Measurements from ENCODE around the gene SREK1.
"Not testable (repeated sequence)": the region's sequence is repeated elsewhere in the genome, so short reads cannot be mapped to it uniquely, and the experiment has no call there.

SREK1 gene

DNA sequence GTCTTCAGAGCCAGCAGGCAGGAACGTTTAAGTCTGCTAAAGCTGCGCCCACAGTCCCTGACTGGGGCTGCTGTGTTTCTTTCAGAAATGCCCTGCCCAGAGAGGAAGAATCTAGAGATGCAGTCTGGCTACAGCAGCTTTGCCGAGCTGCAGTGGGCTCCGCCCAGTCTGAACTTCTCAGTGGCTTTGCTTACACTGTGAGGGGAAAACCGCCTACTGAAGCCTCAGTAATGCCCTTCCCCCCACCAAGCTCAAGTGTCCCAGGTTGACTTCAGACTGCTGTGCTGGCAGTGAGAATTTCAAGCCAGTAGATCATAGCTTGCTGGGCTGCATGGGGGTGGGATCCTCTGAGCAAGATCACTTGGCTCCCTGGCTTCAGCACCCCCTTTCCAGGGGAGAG is 78.4 kb downstream of the SREK1 start:
- DNase-seq (ENCODE audit: low read depth in 2 of 2) = no peak

DNA sequence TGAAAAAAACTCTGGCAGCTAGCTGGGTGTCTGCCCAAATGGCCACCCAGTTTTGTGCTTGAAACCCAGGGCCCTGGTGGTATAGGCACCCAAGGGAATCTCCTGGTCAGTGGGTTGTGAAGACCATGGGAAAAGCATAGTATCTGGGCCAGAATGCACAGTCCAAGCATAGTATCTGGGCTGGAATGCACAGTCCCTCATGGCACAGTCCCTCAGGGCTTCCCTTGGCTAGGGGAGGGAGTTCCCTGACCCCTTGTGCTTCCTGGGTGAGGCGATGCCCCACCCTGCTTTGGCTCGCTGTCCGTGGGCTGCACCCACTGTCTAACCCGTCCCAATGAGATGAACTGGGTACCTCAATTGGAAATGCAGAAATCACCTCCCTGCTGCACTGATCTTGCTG is 78.8 kb downstream of the SREK1 start:
- not testable (repeated sequence) for DNase-seq (ENCODE audit: low read depth in 2 of 2)

DNA sequence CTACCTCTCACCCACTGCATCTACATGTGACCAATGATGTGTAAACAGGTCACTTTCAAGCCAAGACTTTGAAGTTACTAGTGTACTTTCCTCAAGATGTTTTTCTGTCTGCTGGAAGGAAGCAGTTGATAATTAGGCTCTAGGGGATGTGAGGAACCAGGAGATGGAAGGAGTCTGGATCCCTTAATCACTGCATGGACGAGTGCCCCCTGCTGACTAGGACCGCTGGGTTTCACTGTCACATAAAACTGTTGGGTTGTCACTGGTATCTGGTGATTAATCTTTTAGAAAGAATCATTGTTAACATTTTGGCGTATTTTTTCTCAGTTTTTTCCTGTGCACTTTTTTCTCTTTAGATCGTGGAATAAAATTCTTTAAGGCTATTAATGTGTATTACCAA is 79.5 kb downstream of the SREK1 start:
- DNase-seq (ENCODE audit: low read depth in 2 of 2) = no peak

DNA sequence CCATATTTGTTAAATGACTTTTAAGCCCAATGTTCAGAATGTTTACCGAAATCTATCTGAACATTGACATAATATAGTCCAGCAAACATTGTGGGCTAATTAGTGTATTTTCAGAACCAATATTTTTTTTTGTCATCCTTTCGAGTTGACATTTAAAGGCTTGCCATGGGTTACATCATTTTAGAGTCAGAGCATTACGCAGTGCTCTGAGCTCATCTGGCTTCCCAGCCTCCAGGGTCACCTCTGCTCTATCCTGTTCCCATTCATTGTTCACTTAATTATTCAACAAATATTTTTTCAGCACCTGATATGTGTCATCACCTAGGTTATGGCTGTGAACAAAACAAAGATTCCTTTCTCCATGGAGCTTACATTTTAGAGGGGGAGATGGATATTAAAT is 80.2 kb downstream of the SREK1 start:
- DNase-seq (ENCODE audit: low read depth in 2 of 2) = no peak

DNA sequence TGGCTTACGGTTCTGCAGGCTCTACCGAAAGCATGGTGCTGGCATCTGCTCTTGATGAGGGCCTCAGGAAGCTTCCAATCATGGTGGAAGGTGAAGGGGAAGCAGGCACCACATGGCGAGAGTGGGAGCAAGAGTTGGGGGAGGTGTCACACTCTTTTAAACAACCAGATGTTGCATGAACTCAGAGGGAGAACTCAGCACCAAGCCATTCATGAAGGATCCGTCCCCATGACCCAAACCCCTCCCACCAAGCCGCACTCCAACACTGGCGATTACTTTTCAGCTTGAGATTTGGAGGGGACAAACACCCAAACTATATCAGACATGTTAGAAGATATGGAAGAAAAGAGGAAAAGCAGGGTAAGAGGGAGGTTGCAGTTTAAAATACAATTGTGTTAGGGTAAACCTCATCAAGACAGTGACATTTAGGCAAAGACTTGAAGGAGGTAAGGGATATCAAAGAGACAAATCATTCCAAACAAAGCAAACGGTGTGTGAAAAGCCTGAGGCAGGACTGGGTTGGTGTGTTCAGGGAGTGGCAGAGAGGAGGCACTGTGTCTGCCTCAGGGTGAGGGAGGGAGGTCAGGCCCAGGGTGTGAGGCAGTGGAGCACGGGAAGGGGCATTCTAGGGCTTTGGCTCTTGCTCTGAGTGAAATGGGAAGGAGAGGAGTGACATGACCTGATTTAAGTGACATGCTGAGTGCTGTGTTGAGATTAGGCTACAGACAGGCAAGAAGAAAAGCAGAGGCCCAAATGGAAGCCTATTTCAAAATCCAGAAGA is 80.9 kb downstream of the SREK1 start:
- DNase-seq (ENCODE audit: low read depth in 2 of 2) = no peak

DNA sequence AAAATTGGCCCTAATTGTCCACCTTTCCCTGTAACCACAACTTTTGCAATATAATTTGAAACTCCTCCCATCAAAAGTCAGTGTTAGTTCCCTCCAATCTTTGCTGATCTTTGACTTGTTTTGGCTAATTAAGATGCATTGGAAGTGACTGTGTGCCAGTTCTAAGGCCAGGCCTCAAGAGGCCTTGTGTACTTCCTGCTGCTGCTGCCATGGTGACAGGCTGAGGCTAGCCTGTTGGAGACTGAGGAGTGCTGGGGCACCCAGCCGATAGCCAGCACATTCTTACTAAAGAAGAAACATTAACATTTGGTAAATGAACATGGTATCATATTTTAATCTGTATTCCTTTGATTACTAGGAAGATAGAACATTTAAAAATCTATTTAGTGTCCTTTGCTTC is 86.5 kb downstream of the SREK1 start:
- no peak for DNase-seq (ENCODE audit: low read depth in 2 of 2)

DNA sequence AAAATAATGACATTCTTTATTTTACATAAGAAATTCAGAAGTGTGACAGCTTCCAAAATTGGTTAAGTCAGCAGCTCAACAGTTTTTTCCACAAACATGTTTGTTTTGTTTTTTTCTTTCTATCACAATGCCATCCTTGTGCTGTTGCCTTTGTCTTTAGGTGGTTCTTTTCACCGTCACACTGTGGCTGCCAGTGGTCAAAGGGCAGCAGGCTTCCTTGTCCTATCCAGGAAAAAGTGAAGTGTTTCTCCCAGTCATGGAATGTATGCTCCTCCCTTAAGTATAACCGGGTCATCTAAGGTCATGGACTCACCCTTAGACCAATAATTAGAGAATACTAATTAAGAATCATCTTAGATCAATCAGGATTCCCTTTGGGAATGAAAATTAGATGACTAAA is 87.4 kb downstream of the SREK1 start:
- no peak for DNase-seq (ENCODE audit: low read depth in 2 of 2)

DNA sequence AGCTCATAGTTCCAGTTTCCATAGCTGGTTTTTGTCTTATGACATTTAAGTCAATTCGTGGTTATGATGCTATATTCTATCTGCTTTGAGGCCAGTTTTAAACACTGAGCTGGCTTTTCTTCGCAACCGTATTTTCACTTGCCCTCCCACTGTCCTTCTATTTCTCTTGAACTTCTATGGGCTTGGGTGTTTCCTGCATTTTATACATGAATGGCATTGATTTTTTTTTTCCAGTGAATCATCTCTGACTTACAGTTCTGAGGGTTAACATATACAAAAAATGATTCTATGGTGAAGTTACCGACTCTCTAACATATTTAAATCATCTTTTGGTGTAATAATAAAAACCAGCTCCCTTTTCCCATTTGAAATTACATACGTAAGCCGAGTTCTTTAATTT is 88.2 kb downstream of the SREK1 start:
- no peak for DNase-seq (ENCODE audit: low read depth in 2 of 2)

DNA sequence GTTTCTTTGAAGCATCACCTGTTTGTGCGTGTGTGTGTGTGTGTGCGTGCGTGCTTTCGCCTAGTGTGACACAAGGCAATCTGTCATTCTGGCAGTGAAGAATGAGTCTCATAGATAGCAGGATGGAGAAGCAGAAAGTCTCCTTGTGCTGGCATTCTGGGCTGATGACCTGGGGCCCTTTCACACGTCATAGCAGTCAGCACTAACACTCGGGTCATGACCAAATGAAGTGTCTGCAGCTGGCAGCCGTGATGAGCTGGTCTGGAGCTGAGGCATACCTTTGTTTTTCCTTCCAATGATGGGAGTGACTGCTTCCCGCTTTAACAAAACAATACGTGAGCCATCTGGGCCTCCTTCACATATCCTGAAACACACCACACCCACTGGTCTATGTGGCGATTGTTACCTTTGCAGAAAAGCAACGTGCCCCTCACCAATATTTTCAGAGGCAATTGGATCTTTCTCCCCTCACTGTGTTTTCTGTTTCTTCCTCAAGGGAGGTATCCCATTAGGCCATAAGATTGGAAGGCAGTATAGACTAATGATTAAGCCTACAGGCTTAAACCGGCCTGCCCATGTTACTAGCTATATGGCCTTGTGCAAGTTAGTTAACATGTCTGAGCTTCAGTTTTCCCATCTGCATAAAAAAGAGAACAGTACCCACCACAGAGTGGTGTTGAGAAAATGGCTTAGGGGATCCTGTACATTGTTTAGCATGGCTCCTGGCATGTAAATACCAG is 88.8 kb downstream of the SREK1 start:
- DNase-seq (ENCODE audit: low read depth in 2 of 2) = no peak

All from stimulated activated CD4-positive, alpha-beta T cell treated with anti-CD3 and anti-CD28 coated beads, Interleukin-4, amount 100 ng/mL, for 48 hours (primary cell).